HepG2 (cell line): ENCODE measurements around the gene FAM240A. TPM values are rescaled to one million over a fixed set of nuclear protein-coding genes. Genes with fewer than 3 reads are reported as not detected.

ENCODE experiments used
- ATAC-seq: fragments of 200-7000 bp; cut with Tn5 transposase; 3 replicates; pipeline ENCODE4 v1.9.1; 2020; ENCODE audit warnings: mild to moderate bottlenecking, moderate library complexity
- BruUV-seq: library from RNA; stranded (reverse); fragments of 400-500 nt; replicated peaks from 2 replicates; lab custom pipeline; 2021; lab: Mats Ljungman, UMichigan
- CTCF ChIA-PET: fragments of 300-600 bp; formaldehyde crosslinking; extraction: SDS; loops from one replicate; lab custom pipeline; 2021; ENCODE audit warnings: low total read pairs, inconsistent platforms, low intra/inter-chr PET ratio; lab: Yijun Ruan, JAX
- POLR2A ChIA-PET: fragments of 350-600 bp; sonication (Branson Sonifier 250); formaldehyde crosslinking; loops from one replicate; lab custom pipeline; 2020; ENCODE audit warnings: antibody characterized with exemption, inconsistent platforms; lab: Yijun Ruan, JAX
- DNase-seq: peaks from one replicate; pipeline ENCODE4 v3.0.0-alpha.2; 2015; ENCODE audit warnings: low spot score
- FAIRE-seq: peaks from 3 replicates; lab custom pipeline; 2011; peaks lifted over from hg19 to GRCh38; lab: Jason Lieb, UNC
- H2AFZ ChIP-seq: one replicate; pipeline ENCODE4 v1.6.1; 2011; ENCODE audit warnings: low read length, inconsistent platforms
- H3K27ac ChIP-seq: fragments of 300-600 bp; 3 replicates; pipeline ENCODE4 v1.8.0; 2011; ENCODE audit warnings: mixed run types, mild to moderate bottlenecking, mixed read lengths, low read length, inconsistent platforms; ENCODE audit not compliant: insufficient read depth; ENCODE audit errors: extremely low read length
- H3K27me3 ChIP-seq, 2 experiments: fragments of 200-600 bp in 1 of 2; 2 replicates in 1 of 2; 3 replicates in 1 of 2; pipeline versions ENCODE4 v1.6.0 to v1.8.0; 2011; ENCODE audit warnings: low read length in 2 of 2, mild to moderate bottlenecking in 2 of 2, moderate library complexity in 2 of 2, inconsistent platforms in 1 of 2; ENCODE audit not compliant: insufficient read depth in 2 of 2, control insufficient read depth in 1 of 2
- H3K36me3 ChIP-seq, 2 experiments: fragments of 200-600 bp in 1 of 2; replicated peaks in 1 of 2; 2 replicates in 1 of 2; 3 replicates in 1 of 2; pipeline versions ENCODE4 v1.5.1 to v1.8.0; 2011; ENCODE audit warnings: low read length in 2 of 2, inconsistent platforms in 1 of 2; ENCODE audit not compliant: insufficient read depth in 2 of 2, control insufficient read depth in 1 of 2
- H3K4me1 ChIP-seq: 2 replicates; pipeline ENCODE4 v1.5.1; 2012; ENCODE audit warnings: low read length, inconsistent platforms; ENCODE audit not compliant: insufficient read depth
- H3K4me2 ChIP-seq: 2 replicates; pipeline ENCODE4 v1.6.0; 2011; ENCODE audit warnings: low read depth, low read length, inconsistent platforms
- H3K4me3 ChIP-seq, 3 experiments: fragments of 200-600 bp in 1 of 3; sonication (generic), shearing (Covaris generic) in 1 of 3; replicated peaks in 1 of 3; 2 replicates each; pipeline ENCODE4 v1.5.1; 2011 to 2016; ENCODE audit warnings: low read length in 3 of 3, inconsistent platforms in 2 of 3, low read depth in 2 of 3, mild to moderate bottlenecking in 2 of 3, control low read depth in 1 of 3, mixed read lengths in 1 of 3; ENCODE audit not compliant: insufficient read depth in 1 of 3
- H3K79me2 ChIP-seq: one replicate; pipeline ENCODE4 v1.6.1; 2011; ENCODE audit warnings: low read length, inconsistent platforms; ENCODE audit not compliant: insufficient read depth
- H3K9ac ChIP-seq: 2 replicates; pipeline ENCODE4 v1.6.0; 2011; ENCODE audit warnings: mild to moderate bottlenecking, low read depth, low read length, inconsistent platforms; ENCODE audit not compliant: insufficient read depth
- H3K9me3 ChIP-seq: 2 replicates; pipeline ENCODE4 v1.5.1; 2012; ENCODE audit warnings: mild to moderate bottlenecking, low read length
- H4K20me1 ChIP-seq: 2 replicates; pipeline ENCODE4 v1.6.0; 2011; ENCODE audit warnings: inconsistent platforms, mild to moderate bottlenecking, low read length, moderate library complexity; ENCODE audit not compliant: insufficient read depth
- BRD4 ChIP-seq: sonication (generic); formaldehyde crosslinking; IDR thresholded peaks from 2 replicates; pipeline ENCODE4 v1.4.0; 2020; ENCODE audit warnings: missing genetic modification reagents
- ISL2 ChIP-seq: sonication (generic); formaldehyde crosslinking; IDR thresholded peaks from 2 replicates; pipeline ENCODE4 v1.5.0; 2020; ENCODE audit warnings: missing genetic modification reagents
- KDM5A ChIP-seq: fragments of 200-600 bp; sonication (generic); IDR thresholded peaks from 2 replicates; pipeline ENCODE4 v1.7.0; 2018; ENCODE audit warnings: antibody characterized with exemption, mild to moderate bottlenecking, low read length, borderline replicate concordance
- LCORL ChIP-seq, 2 experiments: fragments of 450-650 bp in 1 of 2; sonication (generic) in 1 of 2; formaldehyde crosslinking in 1 of 2; IDR thresholded peaks; 2 replicates each; pipeline versions ENCODE4 v1.5.0 to v1.6.1; 2017 to 2020; ENCODE audit warnings: antibody characterized with exemption in 1 of 2, missing genetic modification reagents in 1 of 2
- SIX4 ChIP-seq: sonication (generic); formaldehyde crosslinking; IDR thresholded peaks from 2 replicates; pipeline ENCODE4 v1.4.0; 2020; ENCODE audit warnings: missing genetic modification reagents
- ZNF224 ChIP-seq: sonication (generic); formaldehyde crosslinking; IDR thresholded peaks from 2 replicates; pipeline ENCODE4 v1.5.0; 2020; ENCODE audit warnings: mild to moderate bottlenecking, missing genetic modification reagents
- ZNF543 ChIP-seq: sonication (generic); formaldehyde crosslinking; IDR thresholded peaks from 2 replicates; pipeline ENCODE4 v1.4.0; 2020; ENCODE audit warnings: mild to moderate bottlenecking, missing genetic modification reagents
- ZNF556 ChIP-seq: sonication (generic); formaldehyde crosslinking; IDR thresholded peaks from 2 replicates; pipeline ENCODE4 v1.4.0; 2020; ENCODE audit warnings: mild to moderate bottlenecking, missing genetic modification reagents, borderline replicate concordance
- ZNF768 ChIP-seq: sonication (generic); formaldehyde crosslinking; IDR thresholded peaks from 2 replicates; pipeline ENCODE4 v1.4.0; 2020; ENCODE audit warnings: missing genetic modification reagents
- ZNF839 ChIP-seq: sonication (generic); formaldehyde crosslinking; IDR thresholded peaks from 2 replicates; pipeline ENCODE4 v1.4.0; 2020; ENCODE audit warnings: missing genetic modification reagents, mild to moderate bottlenecking, borderline replicate concordance
- WGBS: methylation state at CpG from one replicate; pipeline ENCODE4 v1.1.6; 2017; ENCODE audit warnings: low lambda C conversion rate; 5-methylcytosine and 5-hydroxymethylcytosine counted together
- in situ Hi-C: cut with HindIII; loops from 2 replicates; pipeline ENCODE4 v1.10.0; 2017; ENCODE audit warnings: low pct_unique_long_range_greater_than_20kb; ENCODE audit not compliant: extremely low pct_ligation_motif_present
- intact Hi-C: fragments of 100-400 bp; cut with micrococcal nuclease; formaldehyde crosslinking; loops from one replicate; pipeline ENCODE4 v1.10.0; 2022; ENCODE audit not compliant: unreplicated experiment
- polyA plus RNA-seq, 8 experiments: library from polyadenylated mRNA; depleted of rRNA in 3 of 8; stranded (reverse) in 7 of 8; unstranded in 1 of 8; fragments of >200 nt; fragmentation: Illumina TruSeq in 4 of 8; extraction: Trizol in 4 of 8; gene quantifications; 2 replicates each; pipeline versions ENCODE4 v1.2.1 to v1.2.3, GENCODE V29; 2011 to 2016; ENCODE audit warnings: low read depth in 4 of 8, missing spikeins in 1 of 8, mixed read lengths in 1 of 8; ENCODE audit not compliant: insufficient read depth in 1 of 8
- total RNA-seq, 5 experiments: library from RNA; depleted of rRNA; stranded (reverse); fragments of >200 nt; fragmentation: Illumina TruSeq; extraction: Trizol; gene quantifications; 2 replicates each; pipeline ENCODE4 v1.2.3, GENCODE V29; 2016; ENCODE audit warnings: low read depth in 1 of 5
- TF ChIP-seq, protein P1 (sequence below): IDR thresholded peaks from 2 replicates; pipeline ENCODE4 v1.4.0; 2020; ENCODE audit warnings: mild to moderate bottlenecking, missing genetic modification reagents
- TF ChIP-seq, protein P2 (sequence below): sonication (generic); formaldehyde crosslinking; IDR thresholded peaks from 2 replicates; pipeline ENCODE4 v1.8.0; 2022; ENCODE audit warnings: mild to moderate bottlenecking, missing genetic modification reagents; ENCODE audit not compliant: insufficient replicate concordance
- TF ChIP-seq, protein P3 (sequence below): sonication (generic); formaldehyde crosslinking; IDR thresholded peaks from 2 replicates; pipeline ENCODE4; 2020; ENCODE audit warnings: missing genetic modification reagents, mild to moderate bottlenecking, borderline replicate concordance

Gene FAM240A
- total and polyA plus RNA-seq, 2 of the 13 experiments (the other 11 are each of a cell fraction or from before 2014, with no cell fraction given) = not detected

DNA sequence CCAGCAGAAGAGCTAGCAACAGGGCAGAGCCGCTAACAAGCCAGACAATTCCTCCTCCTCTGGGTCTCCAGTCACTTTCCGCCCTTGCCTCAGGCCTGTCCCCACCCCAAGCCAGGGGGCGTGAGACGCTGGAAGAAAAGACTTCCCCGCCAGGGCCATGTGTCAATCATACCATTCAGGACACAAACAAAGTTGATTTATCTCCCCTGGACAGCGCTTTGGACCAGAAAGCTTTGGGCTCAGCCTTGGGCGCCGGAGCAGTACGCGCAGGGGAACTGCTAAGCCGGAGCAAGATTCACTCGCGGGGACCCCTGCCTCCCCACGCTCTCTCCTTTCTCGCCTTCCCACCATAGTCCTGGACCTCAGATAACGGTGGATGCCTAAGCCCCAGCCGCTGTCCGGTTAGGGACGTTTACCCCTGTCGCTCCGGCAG is 46.7 kb upstream of the FAM240A start (continued):
- TF ChIP-seq, protein P1, sequence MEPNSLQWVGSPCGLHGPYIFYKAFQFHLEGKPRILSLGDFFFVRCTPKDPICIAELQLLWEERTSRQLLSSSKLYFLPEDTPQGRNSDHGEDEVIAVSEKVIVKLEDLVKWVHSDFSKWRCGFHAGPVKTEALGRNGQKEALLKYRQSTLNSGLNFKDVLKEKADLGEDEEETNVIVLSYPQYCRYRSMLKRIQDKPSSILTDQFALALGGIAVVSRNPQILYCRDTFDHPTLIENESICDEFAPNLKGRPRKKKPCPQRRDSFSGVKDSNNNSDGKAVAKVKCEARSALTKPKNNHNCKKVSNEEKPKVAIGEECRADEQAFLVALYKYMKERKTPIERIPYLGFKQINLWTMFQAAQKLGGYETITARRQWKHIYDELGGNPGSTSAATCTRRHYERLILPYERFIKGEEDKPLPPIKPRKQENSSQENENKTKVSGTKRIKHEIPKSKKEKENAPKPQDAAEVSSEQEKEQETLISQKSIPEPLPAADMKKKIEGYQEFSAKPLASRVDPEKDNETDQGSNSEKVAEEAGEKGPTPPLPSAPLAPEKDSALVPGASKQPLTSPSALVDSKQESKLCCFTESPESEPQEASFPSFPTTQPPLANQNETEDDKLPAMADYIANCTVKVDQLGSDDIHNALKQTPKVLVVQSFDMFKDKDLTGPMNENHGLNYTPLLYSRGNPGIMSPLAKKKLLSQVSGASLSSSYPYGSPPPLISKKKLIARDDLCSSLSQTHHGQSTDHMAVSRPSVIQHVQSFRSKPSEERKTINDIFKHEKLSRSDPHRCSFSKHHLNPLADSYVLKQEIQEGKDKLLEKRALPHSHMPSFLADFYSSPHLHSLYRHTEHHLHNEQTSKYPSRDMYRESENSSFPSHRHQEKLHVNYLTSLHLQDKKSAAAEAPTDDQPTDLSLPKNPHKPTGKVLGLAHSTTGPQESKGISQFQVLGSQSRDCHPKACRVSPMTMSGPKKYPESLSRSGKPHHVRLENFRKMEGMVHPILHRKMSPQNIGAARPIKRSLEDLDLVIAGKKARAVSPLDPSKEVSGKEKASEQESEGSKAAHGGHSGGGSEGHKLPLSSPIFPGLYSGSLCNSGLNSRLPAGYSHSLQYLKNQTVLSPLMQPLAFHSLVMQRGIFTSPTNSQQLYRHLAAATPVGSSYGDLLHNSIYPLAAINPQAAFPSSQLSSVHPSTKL (CRISPR knock-in tag) = peak; percentile 8; the same call in 1 of the 2 replicates
- TF ChIP-seq ZNF543 (CRISPR knock-in tag) (0 out of 2 replicates have a peak, but pooled peaks have one; percentile 21), LCORL (IDR thresholded peaks at IDR 0.05) (no peak), LCORL (CRISPR knock-in tag; IDR thresholded peaks at IDR 0.05) (peak; percentile 41; the same call in 1 of the 2 replicates)
- TF ChIP-seq, all 625 proteins: peak for 35

DNA sequence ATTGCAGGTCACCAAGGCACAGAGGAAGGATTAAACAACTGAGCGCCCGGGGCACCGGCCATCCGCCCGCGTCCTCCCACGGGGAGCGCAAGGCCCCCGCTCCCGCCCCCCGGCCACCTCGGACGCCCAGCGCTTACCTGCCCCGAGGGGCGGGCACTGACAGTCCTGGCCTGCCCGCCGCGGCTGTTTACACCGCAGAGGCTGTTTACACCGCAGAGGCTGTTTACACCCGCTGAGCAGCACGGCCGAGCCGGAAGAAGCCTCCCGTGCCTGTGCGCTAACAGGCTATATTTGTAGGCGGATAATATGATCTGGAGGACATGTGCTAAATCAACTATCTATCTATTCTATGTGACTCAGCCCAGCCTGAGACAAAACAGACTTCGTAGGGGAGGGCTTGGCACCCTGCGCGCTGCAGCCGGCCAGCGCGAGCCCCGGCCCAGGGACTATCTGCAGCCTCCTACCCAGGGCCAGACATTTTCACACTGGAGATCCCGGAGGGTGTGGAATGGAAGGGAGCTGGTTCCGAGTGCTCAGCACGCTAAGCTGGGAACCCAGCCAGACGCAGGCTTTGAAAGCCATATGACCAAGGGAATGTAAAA is 46.2 kb upstream of the FAM240A start, which contains the start of gene LRRC2:
LRRC2 (minus strand) TSS at position 263 of the 602 bp plus-strand sequence. CDS start 14,711 bp downstream, outside the sequence.
- CTCF ChIA-PET = no interaction called here
- Histone ChIP-seq H3K27me3 (peaks cover 0 to 5% of the 10 kb centered on the region in 2 experiments; a peak in 3 of 5 replicates), H2AFZ (peak within 1 kb of the TSS; percentile 37), H4K20me1 (no peaks in the 10 kb centered on the region), H3K79me2 (no peaks in the 10 kb centered on the region), H3K9ac (peak within 1 kb of the TSS; percentile 55), H3K4me3 (peak within 1 kb of the TSS; percentile 58 to 78 (median 62); a peak in 5 of 6 replicates), H3K9me3 (no peaks in the 10 kb centered on the region), H3K4me1 (peaks cover 13% of the 10 kb centered on the region), H3K4me2 (peak within 1 kb of the TSS; percentile 93), H3K36me3 (no peaks in the 10 kb centered on the region), H3K27ac (peak within 1 kb of the TSS; percentile 57)
- POLR2A ChIA-PET = interaction anchor here (0.6 to 2.0 kb wide), 5 partner anchors 9 to 20 kb away, joined by 3 to 8 read pairs (median 4); no protein-coding TSS in a partner anchor
- intact Hi-C loops (loop anchor here (1.0 kb wide), 1 partner anchor 8 kb away; no protein-coding TSS in a partner anchor), in situ Hi-C loops (no loop called here)
- WGBS = 0% methylated on average over 6 of the region's 39 CpGs
- no peak for FAIRE-seq
- BruUV-seq = no TSS peak
- DNase-seq = no peak
- peak; percentile 84 for ATAC-seq
- TF ChIP-seq ISL2 (CRISPR knock-in tag) (no peak), ZNF224 (CRISPR knock-in tag) (0 out of 2 replicates have a peak, but pooled peaks have one; percentile 35), ZNF839 (CRISPR knock-in tag) (0 out of 2 replicates have a peak, but pooled peaks have one; percentile 23), BRD4 (no peak; the same call in 1 of the 2 replicates), ZNF768 (peak; percentile 60; the same call in 1 of the 2 replicates), ZNF556 (no peak), KDM5A (no peak), SIX4 (CRISPR knock-in tag) (no peak)
- TF ChIP-seq, protein P2, sequence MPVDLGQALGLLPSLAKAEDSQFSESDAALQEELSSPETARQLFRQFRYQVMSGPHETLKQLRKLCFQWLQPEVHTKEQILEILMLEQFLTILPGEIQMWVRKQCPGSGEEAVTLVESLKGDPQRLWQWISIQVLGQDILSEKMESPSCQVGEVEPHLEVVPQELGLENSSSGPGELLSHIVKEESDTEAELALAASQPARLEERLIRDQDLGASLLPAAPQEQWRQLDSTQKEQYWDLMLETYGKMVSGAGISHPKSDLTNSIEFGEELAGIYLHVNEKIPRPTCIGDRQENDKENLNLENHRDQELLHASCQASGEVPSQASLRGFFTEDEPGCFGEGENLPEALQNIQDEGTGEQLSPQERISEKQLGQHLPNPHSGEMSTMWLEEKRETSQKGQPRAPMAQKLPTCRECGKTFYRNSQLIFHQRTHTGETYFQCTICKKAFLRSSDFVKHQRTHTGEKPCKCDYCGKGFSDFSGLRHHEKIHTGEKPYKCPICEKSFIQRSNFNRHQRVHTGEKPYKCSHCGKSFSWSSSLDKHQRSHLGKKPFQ (CRISPR knock-in tag) = peak; percentile 25
- TF ChIP-seq, protein P3, sequence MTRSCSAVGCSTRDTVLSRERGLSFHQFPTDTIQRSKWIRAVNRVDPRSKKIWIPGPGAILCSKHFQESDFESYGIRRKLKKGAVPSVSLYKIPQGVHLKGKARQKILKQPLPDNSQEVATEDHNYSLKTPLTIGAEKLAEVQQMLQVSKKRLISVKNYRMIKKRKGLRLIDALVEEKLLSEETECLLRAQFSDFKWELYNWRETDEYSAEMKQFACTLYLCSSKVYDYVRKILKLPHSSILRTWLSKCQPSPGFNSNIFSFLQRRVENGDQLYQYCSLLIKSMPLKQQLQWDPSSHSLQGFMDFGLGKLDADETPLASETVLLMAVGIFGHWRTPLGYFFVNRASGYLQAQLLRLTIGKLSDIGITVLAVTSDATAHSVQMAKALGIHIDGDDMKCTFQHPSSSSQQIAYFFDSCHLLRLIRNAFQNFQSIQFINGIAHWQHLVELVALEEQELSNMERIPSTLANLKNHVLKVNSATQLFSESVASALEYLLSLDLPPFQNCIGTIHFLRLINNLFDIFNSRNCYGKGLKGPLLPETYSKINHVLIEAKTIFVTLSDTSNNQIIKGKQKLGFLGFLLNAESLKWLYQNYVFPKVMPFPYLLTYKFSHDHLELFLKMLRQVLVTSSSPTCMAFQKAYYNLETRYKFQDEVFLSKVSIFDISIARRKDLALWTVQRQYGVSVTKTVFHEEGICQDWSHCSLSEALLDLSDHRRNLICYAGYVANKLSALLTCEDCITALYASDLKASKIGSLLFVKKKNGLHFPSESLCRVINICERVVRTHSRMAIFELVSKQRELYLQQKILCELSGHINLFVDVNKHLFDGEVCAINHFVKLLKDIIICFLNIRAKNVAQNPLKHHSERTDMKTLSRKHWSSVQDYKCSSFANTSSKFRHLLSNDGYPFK (CRISPR knock-in tag) = peak; percentile 44; the same call in 1 of the 2 replicates
